WTC11 (cell line): ENCODE results near the gene ENO2. TPM values are rescaled to one million over a fixed set of nuclear protein-coding genes. Genes with fewer than 3 reads are reported as not detected.

Experiments
- ATAC-seq: fragments of 200-7000 bp; cut with Tn5 transposase; 2 replicates; pipeline ENCODE4 v1.10.0; 2021; ENCODE audit warnings: mild to moderate bottlenecking, moderate library complexity
- CTCF ChIA-PET: fragments of 300-600 bp; sonication (Branson Sonifier 250); formaldehyde crosslinking; loops from one replicate; lab custom pipeline; 2021; ENCODE audit warnings: antibody characterized with exemption; lab: Charles Lee
- POLR2A ChIA-PET: fragments of 350-600 bp; sonication (Branson Sonifier 250); formaldehyde crosslinking; loops from one replicate; lab custom pipeline; 2021; ENCODE audit warnings: antibody characterized with exemption; lab: Charles Lee
- DNase-seq: peaks from one replicate; pipeline ENCODE4 v3.0.0; 2021; ENCODE audit warnings: low spot score
- H3K27ac Mint-ChIP-seq: 2 replicates; pipeline ENCODE4 v1.8.0; 2021; ENCODE audit warnings: mixed read lengths
- H3K27me3 Mint-ChIP-seq: 2 replicates; pipeline ENCODE4 v1.8.0; 2021; ENCODE audit warnings: low read depth, mild to moderate bottlenecking, moderate library complexity, mixed read lengths
- H3K36me3 Mint-ChIP-seq: 2 replicates; pipeline ENCODE4 v1.8.0; 2021; ENCODE audit warnings: mixed read lengths
- H3K4me1 Mint-ChIP-seq: 2 replicates; pipeline ENCODE4 v1.8.0; 2022; ENCODE audit warnings: mixed read lengths
- H3K4me3 Mint-ChIP-seq: 2 replicates; pipeline ENCODE4 v1.8.0; 2021; ENCODE audit warnings: mild to moderate bottlenecking, moderate library complexity, mixed read lengths
- H3K9me3 Mint-ChIP-seq: 2 replicates; pipeline ENCODE4 v1.8.0; 2021; ENCODE audit warnings: mixed read lengths
- ATF6 ChIP-seq: sonication (generic); formaldehyde crosslinking; IDR thresholded peaks from 2 replicates; pipeline ENCODE4 v1.8.1; 2023; ENCODE audit warnings: mild to moderate bottlenecking, missing genetic modification reagents
- CDX4 ChIP-seq: fragments of 250-450 bp; sonication (Bioruptor Pico); IDR thresholded peaks from 2 replicates; pipeline ENCODE4 v1.9.0; 2021; ENCODE audit warnings: moderate library complexity, mild to moderate bottlenecking, inconsistent platforms, borderline replicate concordance
- EMX1 ChIP-seq: fragments of 250-450 bp; sonication (Bioruptor Pico); IDR thresholded peaks from 2 replicates; pipeline ENCODE4 v1.8.0; 2021; ENCODE audit warnings: mild to moderate bottlenecking
- ETV6 ChIP-seq: sonication (generic); formaldehyde crosslinking; IDR thresholded peaks from 2 replicates; pipeline ENCODE4 v1.8.1; 2022; ENCODE audit warnings: mild to moderate bottlenecking, missing genetic modification reagents
- FOXP4 ChIP-seq: sonication (generic); formaldehyde crosslinking; IDR thresholded peaks from 2 replicates; pipeline ENCODE4 v1.8.0; 2022; ENCODE audit warnings: mild to moderate bottlenecking, missing genetic modification reagents
- GTF2I ChIP-seq: fragments of 250-450 bp; sonication (Bioruptor Pico); conservative IDR thresholded peaks from 2 replicates; pipeline ENCODE4 v1.4.0; 2021; ENCODE audit warnings: mild to moderate bottlenecking
- HMGXB4 ChIP-seq: sonication (generic); formaldehyde crosslinking; IDR thresholded peaks from 2 replicates; pipeline ENCODE4 v1.8.1; 2023; ENCODE audit warnings: mild to moderate bottlenecking, moderate library complexity, missing genetic modification reagents
- IRF1 ChIP-seq: sonication (generic); formaldehyde crosslinking; IDR thresholded peaks from 2 replicates; pipeline ENCODE4 v1.8.0; 2023; ENCODE audit warnings: missing genetic modification reagents
- IRF2 ChIP-seq: sonication (generic); formaldehyde crosslinking; IDR thresholded peaks from 2 replicates; pipeline ENCODE4 v1.8.0; 2022; ENCODE audit warnings: low read depth, missing genetic modification reagents, borderline replicate concordance
- MLX ChIP-seq: sonication (generic); formaldehyde crosslinking; IDR thresholded peaks from 2 replicates; pipeline ENCODE4 v1.8.1; 2023; ENCODE audit warnings: mild to moderate bottlenecking, missing genetic modification reagents, moderate library complexity
- NFYB ChIP-seq: sonication (generic); formaldehyde crosslinking; conservative IDR thresholded peaks from 2 replicates; pipeline ENCODE4 v1.8.0; 2022; ENCODE audit warnings: low read depth, missing genetic modification reagents
- PRRX2 ChIP-seq: fragments of 250-450 bp; sonication (Bioruptor Pico); IDR thresholded peaks from 2 replicates; pipeline ENCODE4 v1.8.0; 2021; ENCODE audit warnings: mild to moderate bottlenecking
- TEAD4 ChIP-seq: sonication (generic); formaldehyde crosslinking; IDR thresholded peaks from 2 replicates; pipeline ENCODE4 v1.8.0; 2022; ENCODE audit warnings: mild to moderate bottlenecking, missing genetic modification reagents
- ZNF219 ChIP-seq: sonication (generic); formaldehyde crosslinking; IDR thresholded peaks from 2 replicates; pipeline ENCODE4 v1.8.0; 2023; ENCODE audit warnings: missing genetic modification reagents, mild to moderate bottlenecking, borderline replicate concordance
- ZNF317 ChIP-seq: sonication (generic); formaldehyde crosslinking; IDR thresholded peaks from 2 replicates; pipeline ENCODE4 v1.8.1; 2023; ENCODE audit warnings: low read depth, mild to moderate bottlenecking, moderate library complexity, missing genetic modification reagents, borderline replicate concordance
- total RNA-seq: library from RNA; stranded (reverse); gene quantifications from 3 replicates; pipeline ENCODE4 v1.2.3, GENCODE V29; 2021
- TF ChIP-seq, protein P1 (sequence below): sonication (generic); formaldehyde crosslinking; IDR thresholded peaks from 2 replicates; pipeline ENCODE4 v1.8.1; 2022; ENCODE audit warnings: mild to moderate bottlenecking, missing genetic modification reagents, moderate library complexity, borderline replicate concordance
- TF ChIP-seq, protein P2 (sequence below): sonication (generic); formaldehyde crosslinking; IDR thresholded peaks from 2 replicates; pipeline ENCODE4 v1.8.1; 2023; ENCODE audit warnings: mild to moderate bottlenecking, missing genetic modification reagents, moderate library complexity
- TF ChIP-seq, protein P3 (sequence below): sonication (generic); formaldehyde crosslinking; IDR thresholded peaks from 2 replicates; pipeline ENCODE4 v1.8.0; 2022; ENCODE audit warnings: mild to moderate bottlenecking, missing genetic modification reagents

ENO2 gene
- total RNA-seq, 1 experiment from 2014 or later, result 118 TPM

DNA sequence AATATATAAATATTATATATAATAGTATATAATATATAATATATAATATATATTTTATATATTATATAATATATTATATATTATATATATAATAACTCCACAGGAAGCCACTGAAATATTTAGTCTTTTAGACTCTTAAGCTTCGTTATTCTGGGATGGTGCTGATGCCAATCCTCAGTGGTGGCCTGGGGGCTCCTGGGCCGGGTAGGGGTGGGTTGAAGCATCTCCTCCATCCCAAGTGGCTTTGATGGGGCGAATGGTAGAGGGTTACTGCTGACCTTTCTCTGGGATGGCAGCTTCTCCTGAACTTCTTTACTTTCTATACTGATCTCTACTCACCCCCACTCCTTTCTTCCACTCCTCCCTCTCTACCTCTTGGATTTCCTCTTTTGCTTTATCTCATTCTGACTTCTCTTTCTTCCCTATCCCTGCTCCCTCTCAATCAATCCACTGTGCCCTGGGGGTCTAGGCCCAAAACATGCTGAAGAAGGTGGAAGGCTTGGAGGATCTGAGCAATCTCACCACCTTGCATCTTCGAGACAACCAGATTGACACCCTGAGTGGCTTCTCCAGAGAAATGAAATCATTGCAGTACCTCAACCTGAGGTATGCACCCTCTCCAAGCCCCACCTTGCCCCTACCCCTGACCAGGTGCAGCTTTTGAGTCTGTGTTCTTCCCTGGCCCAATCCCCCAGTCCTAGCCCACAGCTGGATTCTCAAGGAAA lies 4.8 kb upstream of the ENO2 start:
- no peaks in the 10 kb centered on the region for H3K9me3 Mint-ChIP-seq
- peaks cover 17% of the 10 kb centered on the region for H3K27me3 Mint-ChIP-seq
- POLR2A ChIA-PET, result no interaction called here
- TF ChIP-seq, protein P1, sequence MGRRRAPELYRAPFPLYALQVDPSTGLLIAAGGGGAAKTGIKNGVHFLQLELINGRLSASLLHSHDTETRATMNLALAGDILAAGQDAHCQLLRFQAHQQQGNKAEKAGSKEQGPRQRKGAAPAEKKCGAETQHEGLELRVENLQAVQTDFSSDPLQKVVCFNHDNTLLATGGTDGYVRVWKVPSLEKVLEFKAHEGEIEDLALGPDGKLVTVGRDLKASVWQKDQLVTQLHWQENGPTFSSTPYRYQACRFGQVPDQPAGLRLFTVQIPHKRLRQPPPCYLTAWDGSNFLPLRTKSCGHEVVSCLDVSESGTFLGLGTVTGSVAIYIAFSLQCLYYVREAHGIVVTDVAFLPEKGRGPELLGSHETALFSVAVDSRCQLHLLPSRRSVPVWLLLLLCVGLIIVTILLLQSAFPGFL (CRISPR knock-in tag), result no peak
- TF ChIP-seq ETV6 (no peak), ZNF317 (no peak), GTF2I (CRISPR knock-in tag) (no peak), FOXP4 (CRISPR knock-in tag) (no peak), IRF1 (CRISPR knock-in tag) (no peak), CDX4 (CRISPR knock-in tag) (no peak), ATF6 (CRISPR knock-in tag) (no peak), ZNF219 (CRISPR knock-in tag) (no peak), MLX (CRISPR knock-in tag) (no peak), EMX1 (CRISPR knock-in tag) (no peak), PRRX2 (CRISPR knock-in tag) (no peak), NFYB (CRISPR knock-in tag) (no peak), TEAD4 (CRISPR knock-in tag) (no peak), IRF2 (no peak), HMGXB4 (CRISPR knock-in tag) (no peak)
- TF ChIP-seq, protein P2, sequence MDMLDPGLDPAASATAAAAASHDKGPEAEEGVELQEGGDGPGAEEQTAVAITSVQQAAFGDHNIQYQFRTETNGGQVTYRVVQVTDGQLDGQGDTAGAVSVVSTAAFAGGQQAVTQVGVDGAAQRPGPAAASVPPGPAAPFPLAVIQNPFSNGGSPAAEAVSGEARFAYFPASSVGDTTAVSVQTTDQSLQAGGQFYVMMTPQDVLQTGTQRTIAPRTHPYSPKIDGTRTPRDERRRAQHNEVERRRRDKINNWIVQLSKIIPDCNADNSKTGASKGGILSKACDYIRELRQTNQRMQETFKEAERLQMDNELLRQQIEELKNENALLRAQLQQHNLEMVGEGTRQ (CRISPR knock-in tag), result no peak
- TF ChIP-seq, protein P3, sequence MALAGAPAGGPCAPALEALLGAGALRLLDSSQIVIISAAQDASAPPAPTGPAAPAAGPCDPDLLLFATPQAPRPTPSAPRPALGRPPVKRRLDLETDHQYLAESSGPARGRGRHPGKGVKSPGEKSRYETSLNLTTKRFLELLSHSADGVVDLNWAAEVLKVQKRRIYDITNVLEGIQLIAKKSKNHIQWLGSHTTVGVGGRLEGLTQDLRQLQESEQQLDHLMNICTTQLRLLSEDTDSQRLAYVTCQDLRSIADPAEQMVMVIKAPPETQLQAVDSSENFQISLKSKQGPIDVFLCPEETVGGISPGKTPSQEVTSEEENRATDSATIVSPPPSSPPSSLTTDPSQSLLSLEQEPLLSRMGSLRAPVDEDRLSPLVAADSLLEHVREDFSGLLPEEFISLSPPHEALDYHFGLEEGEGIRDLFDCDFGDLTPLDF, result no peak
- CTCF ChIA-PET, result interaction anchor here (4.4 to 9.1 kb wide), 3 partner anchors 16 to 37 kb away, joined by 17 to 53 read pairs (median 45); partner anchors contain the start of gene SPSB2
- no peaks in the 10 kb centered on the region for H3K36me3 Mint-ChIP-seq
- no peak overlapping the region for H3K4me3 Mint-ChIP-seq
- ATAC-seq, result no peak
- H3K4me1 Mint-ChIP-seq, result peaks cover 14% of the 10 kb centered on the region
- no peak overlapping the region for H3K27ac Mint-ChIP-seq
- no peak for DNase-seq
